ENCODE results near the gene IZUMO1. TPM values are rescaled to one million over a fixed set of nuclear protein-coding genes. Genes with fewer than 3 reads are reported as not detected.
A peak's percentile ranks its signal among the peaks of the same experiment; 100 is the strongest.

The IZUMO1 gene
- total and polyA plus RNA-seq, 2 donors (not counting 3 experiments of a cell fraction or from before 2014, with no cell fraction given): 0.18 to 1.2 TPM

GRCh38 chr19:48749571-48750198 lies 3.0 kb upstream of the IZUMO1 start:
- TSS peak; percentile 2 for BruUV-seq (replicated peaks)
- H3K9me1 ChIP-seq (replicated peaks; ENCODE audit: control insufficient read depth, extremely low read depth, insufficient read depth, low read length): no peaks in the 10 kb centered on the region
- H3K9me3 ChIP-seq (replicated peaks; ENCODE audit: control insufficient read depth, insufficient read depth, low read length): no peaks in the 10 kb centered on the region
- H3K4me1 ChIP-seq (ENCODE audit: control insufficient read depth, extremely low read depth, insufficient read depth, low read length): peaks cover 16% of the 10 kb centered on the region
- H3K27ac ChIP-seq (ENCODE audit: insufficient read depth, low read depth, low read length): no peak overlapping the region
- H3K79me2 ChIP-seq (ENCODE audit: control insufficient read depth, insufficient read depth, low read length): peaks cover 23% of the 10 kb centered on the region
- intact Hi-C loops (cut with micrococcal nuclease): no loop called here
- H2AFZ ChIP-seq (ENCODE audit: low read depth, low read length): no peak overlapping the region
- H3K36me3 ChIP-seq (ENCODE audit: control insufficient read depth in 2 of 2, extremely low read depth in 1 of 2, insufficient read depth in 2 of 2, low read length in 2 of 2): peaks cover 0 to 3% of the 10 kb centered on the region in 2 experiments
- H3K4me3 ChIP-seq (replicated peaks in 1 of 3; ENCODE audit: insufficient read depth in 1 of 3, low read depth in 1 of 3, low read length in 3 of 3): no peak overlapping the region
- H3K27me3 ChIP-seq (ENCODE audit: control insufficient read depth in 2 of 2, insufficient read depth in 2 of 2, low read length in 2 of 2): no peaks in the 10 kb centered on the region
- H3K9ac ChIP-seq (replicated peaks; ENCODE audit: extremely low read depth, insufficient read depth, low read length): no peak overlapping the region
- H3K4me2 ChIP-seq (ENCODE audit: insufficient read depth, low read length): no peak overlapping the region
- FAIRE-seq: no peak
- dilution Hi-C loops (cut with MboI; ENCODE audit: extremely low pct_ligation_motif_present, low sequenced_read_pairs): no loop called here
- no peak for TF ChIP-seq EZH2 (IDR thresholded peaks at IDR 0.05; ENCODE audit: borderline replicate concordance, low read depth, low read length, severe bottlenecking)
- TF ChIP-seq JUN (IDR thresholded peaks at IDR 0.05; ENCODE audit: borderline replicate concordance, insufficient read depth, insufficient read length, low read depth): no peak
- no peak for TF ChIP-seq POLR2A (IDR thresholded peaks at IDR 0.05; ENCODE audit: low read depth, low read length)
- ChIA-PET POLR2A (no interaction called here), CTCF (no interaction called here)
- H4K20me1 ChIP-seq (replicated peaks; ENCODE audit: control insufficient read depth, extremely low read depth, insufficient read depth, low read length): no peaks in the 10 kb centered on the region
- no peak for DNase-seq (ENCODE audit: low read depth, low spot score)

GRCh38 chr19:48746110-48746509 lies 599 bp downstream of the IZUMO1 start:
- H2AFZ ChIP-seq (ENCODE audit: low read depth, low read length): peak overlapping the region; percentile 64
- peak overlapping the region; percentile 64 for H3K9ac ChIP-seq (replicated peaks; ENCODE audit: extremely low read depth, insufficient read depth, low read length)
- no peaks in the 10 kb centered on the region for H3K9me3 ChIP-seq (replicated peaks; ENCODE audit: control insufficient read depth, insufficient read depth, low read length)
- peak overlapping the region; percentile 71 for H3K4me2 ChIP-seq (ENCODE audit: insufficient read depth, low read length)
- BruUV-seq (replicated peaks): no TSS peak
- H3K4me1 ChIP-seq (ENCODE audit: control insufficient read depth, extremely low read depth, insufficient read depth, low read length): peaks cover 9% of the 10 kb centered on the region
- intact Hi-C loops (cut with micrococcal nuclease) (no loop called here), dilution Hi-C loops (cut with MboI; ENCODE audit: extremely low pct_ligation_motif_present, low sequenced_read_pairs) (no loop called here)
- peaks cover 0 to 3% of the 10 kb centered on the region in 2 experiments for H3K36me3 ChIP-seq (ENCODE audit: control insufficient read depth in 2 of 2, extremely low read depth in 1 of 2, insufficient read depth in 2 of 2, low read length in 2 of 2)
- DNase-seq (ENCODE audit: low read depth, low spot score): no peak
- POLR2A ChIA-PET: no interaction called here
- H3K27me3 ChIP-seq (ENCODE audit: control insufficient read depth in 2 of 2, insufficient read depth in 2 of 2, low read length in 2 of 2): no peaks in the 10 kb centered on the region
- TF ChIP-seq CTCF (IDR thresholded peaks at IDR 0.05; ENCODE audit: extremely low read depth in 1 of 2, insufficient read depth in 1 of 2, low read depth in 1 of 2, low read length in 2 of 2) (no peak), GATA2 (IDR thresholded peaks at IDR 0.05; ENCODE audit: insufficient read depth, insufficient read length, low read depth, low read length) (no peak), MYC (IDR thresholded peaks at IDR 0.05; ENCODE audit: low read depth, low read length) (no peak), EZH2 (IDR thresholded peaks at IDR 0.05; ENCODE audit: borderline replicate concordance, low read depth, low read length, severe bottlenecking) (no peak), MAX (IDR thresholded peaks at IDR 0.05; ENCODE audit: insufficient read depth, insufficient read length) (no peak), FOS (IDR thresholded peaks at IDR 0.05; ENCODE audit: borderline replicate concordance, insufficient read depth, low read length) (no peak), POLR2AphosphoS5 (IDR thresholded peaks at IDR 0.05; ENCODE audit: insufficient read depth, low read depth, low read length) (no peak), POLR2A (IDR thresholded peaks at IDR 0.05; ENCODE audit: low read depth, low read length) (no peak), JUN (IDR thresholded peaks at IDR 0.05; ENCODE audit: borderline replicate concordance, insufficient read depth, insufficient read length, low read depth) (no peak)
- H4K20me1 ChIP-seq (replicated peaks; ENCODE audit: control insufficient read depth, extremely low read depth, insufficient read depth, low read length): no peaks in the 10 kb centered on the region
- H3K9me1 ChIP-seq (replicated peaks; ENCODE audit: control insufficient read depth, extremely low read depth, insufficient read depth, low read length): no peaks in the 10 kb centered on the region
- CTCF ChIA-PET: interaction anchor here (1.4 to 2.5 kb wide), 3 partner anchors 8 to 71 kb away, joined by 5 to 10 read pairs (median 6); no protein-coding TSS in a partner anchor
- no peak overlapping the region for H3K4me3 ChIP-seq (replicated peaks in 1 of 3; ENCODE audit: insufficient read depth in 1 of 3, low read depth in 1 of 3, low read length in 3 of 3)
- H3K79me2 ChIP-seq (ENCODE audit: control insufficient read depth, insufficient read depth, low read length): peaks cover 15% of the 10 kb centered on the region
- FAIRE-seq: no peak
- peak overlapping the region; percentile 72 for H3K27ac ChIP-seq (ENCODE audit: insufficient read depth, low read depth, low read length)

All from endothelial cell of umbilical vein (primary cell).